Measurements from ENCODE around the gene EED. TPM values are rescaled to one million over a fixed set of nuclear protein-coding genes. Genes with fewer than 3 reads are reported as not detected.
A peak's percentile ranks its signal among the peaks of the same experiment; 100 is the strongest.

Gene EED
- 10 to 100 TPM; 13.1 to 22.6 (median 16.5) TPM for polyA plus RNA-seq (ENCODE audit: low read depth in 6 of 6)

DNA sequence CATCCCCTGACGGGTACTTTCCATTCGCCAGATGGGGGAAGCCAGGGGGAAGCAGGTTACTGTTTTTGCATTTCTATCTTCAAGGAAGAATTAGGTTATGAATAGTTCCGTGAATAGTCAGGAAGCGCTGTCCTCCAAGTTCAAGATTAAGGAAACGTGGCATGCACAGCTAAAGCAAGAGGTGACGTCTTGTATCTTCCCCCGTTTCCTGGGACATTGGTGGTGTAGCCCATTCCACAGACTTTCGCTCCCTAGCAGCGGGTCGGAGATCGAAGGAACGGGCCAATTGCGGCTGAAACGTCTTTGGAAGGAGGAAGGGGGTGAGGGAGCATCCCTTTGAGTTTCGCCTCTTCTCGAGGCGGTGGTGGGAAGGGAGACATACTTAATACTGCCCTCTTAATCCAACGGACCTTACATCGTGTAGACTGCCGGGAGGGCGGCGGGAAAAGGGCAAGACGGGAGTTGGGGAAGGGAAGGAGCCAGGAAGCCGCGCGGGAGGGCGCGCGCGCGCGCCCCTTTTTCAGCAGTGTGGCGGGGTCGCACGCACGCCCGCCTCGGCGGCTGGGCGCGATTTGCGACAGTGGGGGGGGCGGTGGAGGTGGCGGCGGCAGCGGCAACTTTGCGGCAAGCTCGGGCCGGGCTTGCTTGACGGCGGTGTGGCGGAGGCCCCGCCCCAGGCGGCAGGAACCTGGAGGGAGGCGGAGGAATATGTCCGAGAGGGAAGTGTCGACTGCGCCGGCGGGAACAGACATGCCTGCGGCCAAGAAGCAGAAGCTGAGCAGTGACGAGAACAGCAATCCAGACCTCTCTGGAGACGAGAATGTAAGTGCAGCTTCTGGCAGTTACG lies at the start of gene EED:
Gene EED (plus strand): TSS at position 232 of the 847 bp plus-strand sequence. CDS start 477 bp downstream, at position 709.
- H3K27me3 Mint-ChIP-seq = no peaks in the 10 kb centered on the region
- no peak within 1 kb of the TSS for H3K4me3 Mint-ChIP-seq
- DNase-seq = peak; percentile 95
- peak; percentile 85 to 86 for ATAC-seq (ENCODE audit: low read depth in 2 of 2)
- no peaks in the 10 kb centered on the region for H3K9me3 Mint-ChIP-seq
- H3K36me3 Mint-ChIP-seq = no peaks in the 10 kb centered on the region
- H3K4me1 Mint-ChIP-seq = peaks cover 21 to 25% (median 24%) of the 10 kb centered on the region in 3 donors
- no peak within 1 kb of the TSS for H3K27ac Mint-ChIP-seq

DNA sequence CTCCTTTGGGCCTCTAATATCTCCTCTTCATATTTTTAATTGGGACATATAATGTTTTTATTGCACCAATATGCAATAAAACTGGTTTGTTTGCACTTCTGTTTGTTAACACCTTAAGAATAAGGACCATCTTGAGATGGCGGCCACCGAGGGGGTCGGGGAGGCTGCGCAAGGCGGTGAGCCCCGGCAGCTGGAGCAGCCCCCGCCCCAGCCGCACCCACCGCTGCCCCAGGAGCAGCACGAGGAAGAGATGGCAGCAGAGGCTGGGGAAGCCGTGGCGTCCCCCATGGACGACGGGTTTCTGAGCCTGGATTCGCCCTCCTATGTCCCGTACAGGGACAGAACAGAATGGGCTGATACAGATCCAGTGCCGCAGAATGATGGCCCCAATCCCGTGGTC lies 49.6 kb upstream of the EED start:
- H3K4me3 Mint-ChIP-seq = peak overlapping the region in 1 of 8 donors; percentile 6
- DNase-seq = no peak
- peaks cover 10 to 18% (median 16%) of the 10 kb centered on the region in 3 donors for H3K4me1 Mint-ChIP-seq
- H3K9me3 Mint-ChIP-seq = peaks cover 0 to 5% (median 0%) of the 10 kb centered on the region in 7 donors
- H3K27ac Mint-ChIP-seq = peak overlapping the region in 1 of 6 donors; percentile 15
- no peaks in the 10 kb centered on the region for H3K36me3 Mint-ChIP-seq
- no peaks in the 10 kb centered on the region for H3K27me3 Mint-ChIP-seq
- ATAC-seq (ENCODE audit: low read depth in 2 of 2) = no peak

GRCh38 chr11:86196085-86196696 lies 48.4 kb upstream of the EED start:
- Mint-ChIP-seq H3K27me3 (no peaks in the 10 kb centered on the region), H3K27ac (no peak overlapping the region), H3K4me1 (peaks cover 10 to 18% (median 16%) of the 10 kb centered on the region in 3 donors), H3K36me3 (no peaks in the 10 kb centered on the region), H3K4me3 (no peak overlapping the region), H3K9me3 (peaks cover 0 to 5% (median 0%) of the 10 kb centered on the region in 7 donors)
- DNase-seq (no peak), ATAC-seq (ENCODE audit: low read depth in 2 of 2) (no peak)

GRCh38 chr11:86196913-86197312 lies 47.6 kb upstream of the EED start:
- Mint-ChIP-seq H3K4me1 (peaks cover 10 to 16% (median 16%) of the 10 kb centered on the region in 3 donors), H3K9me3 (peaks cover 0 to 5% (median 0%) of the 10 kb centered on the region in 7 donors), H3K27me3 (no peaks in the 10 kb centered on the region), H3K27ac (no peak overlapping the region), H3K36me3 (no peaks in the 10 kb centered on the region), H3K4me3 (no peak overlapping the region)
- no peak for ATAC-seq (ENCODE audit: low read depth in 2 of 2)
- no peak for DNase-seq

DNA sequence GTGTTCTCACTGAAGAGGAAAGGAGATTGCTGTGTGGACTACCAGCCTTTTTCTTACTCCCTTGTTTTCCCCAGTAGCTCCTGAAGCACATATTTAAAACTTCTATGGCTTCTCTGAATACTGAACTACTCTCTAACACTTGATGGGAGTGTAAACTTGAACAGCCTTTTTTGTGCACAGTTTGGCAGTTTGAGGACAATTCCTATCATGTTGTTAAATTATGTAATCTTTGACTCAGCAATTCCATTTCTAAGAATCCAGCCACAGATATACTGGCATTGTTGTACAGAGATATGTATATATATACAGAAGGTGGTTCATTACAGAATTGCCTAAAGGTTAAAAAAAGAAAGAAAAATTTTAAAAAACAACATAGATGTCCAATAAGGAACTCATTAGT lies 47.1 kb upstream of the EED start:
- no peak for ATAC-seq (ENCODE audit: low read depth in 2 of 2)
- Mint-ChIP-seq H3K9me3 (peaks cover 0 to 5% (median 0%) of the 10 kb centered on the region in 7 donors), H3K27me3 (no peaks in the 10 kb centered on the region), H3K27ac (peak overlapping the region in 1 of 6 donors; percentile 38), H3K4me1 (peaks cover 9 to 14% (median 13%) of the 10 kb centered on the region in 3 donors), H3K4me3 (no peak overlapping the region), H3K36me3 (no peaks in the 10 kb centered on the region)
- DNase-seq = no peak

DNA sequence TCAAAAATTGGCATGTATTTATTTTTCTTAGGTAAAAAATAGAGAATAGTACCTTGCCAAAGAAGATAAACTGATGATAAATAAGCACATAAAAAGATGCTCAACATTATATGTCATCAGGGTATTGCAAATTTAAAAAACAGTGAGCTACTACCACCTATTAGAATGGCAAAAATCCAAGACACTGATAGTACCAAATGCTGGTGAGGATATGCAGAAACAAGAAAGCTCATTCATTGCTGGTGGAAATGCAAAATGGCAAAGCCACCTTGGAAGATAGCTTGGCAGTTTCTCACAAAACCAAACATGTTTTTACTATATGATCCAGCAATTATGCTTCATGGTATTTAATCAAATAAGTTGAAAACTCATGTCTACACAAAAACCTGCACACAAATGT lies 46.4 kb upstream of the EED start:
- no peak for DNase-seq
- Mint-ChIP-seq H3K4me1 (peaks cover 2 to 7% (median 6%) of the 10 kb centered on the region in 3 donors), H3K36me3 (no peaks in the 10 kb centered on the region), H3K27me3 (no peaks in the 10 kb centered on the region), H3K9me3 (peaks cover 0 to under 1% (median 0%) of the 10 kb centered on the region in 7 donors), H3K27ac (no peak overlapping the region), H3K4me3 (no peak overlapping the region)
- ATAC-seq (ENCODE audit: low read depth in 2 of 2) = no peak

DNA sequence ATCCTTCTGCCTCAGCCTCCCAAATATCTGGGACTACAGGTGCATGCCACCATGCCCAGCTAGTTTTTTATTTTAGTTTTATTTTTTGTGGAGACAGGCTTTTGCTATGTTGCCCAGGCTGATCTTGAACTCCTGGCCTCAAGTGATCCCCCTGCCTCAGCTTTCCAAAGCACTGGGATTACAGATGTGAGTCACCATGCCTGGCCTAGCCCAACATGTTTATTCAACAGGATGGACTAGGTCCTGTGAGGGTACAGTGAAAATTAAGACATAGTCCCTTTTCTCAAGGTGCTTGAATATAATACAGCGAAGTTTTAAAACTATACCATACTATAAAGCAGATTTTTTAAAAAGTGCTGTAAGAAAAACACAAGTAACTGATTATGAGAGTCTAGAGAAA lies 45.2 kb upstream of the EED start:
- no peak for ATAC-seq (ENCODE audit: low read depth in 2 of 2)
- Mint-ChIP-seq H3K36me3 (no peaks in the 10 kb centered on the region), H3K27ac (no peak overlapping the region), H3K27me3 (no peaks in the 10 kb centered on the region), H3K4me1 (peaks cover 6 to 7% (median 7%) of the 10 kb centered on the region in 3 donors), H3K4me3 (peak overlapping the region in 2 of 8 donors; percentile 7 to 48), H3K9me3 (no peaks in the 10 kb centered on the region)
- DNase-seq = no peak

- no peaks in the 10 kb centered on the region for H3K36me3 Mint-ChIP-seq
- H3K9me3 Mint-ChIP-seq = no peaks in the 10 kb centered on the region
- ATAC-seq (ENCODE audit: low read depth in 2 of 2) (no peak), DNase-seq (no peak)
- no peak overlapping the region for H3K4me3 Mint-ChIP-seq
- H3K4me1 Mint-ChIP-seq = peaks cover 7 to 9% (median 7%) of the 10 kb centered on the region in 3 donors
- H3K27ac Mint-ChIP-seq = no peak overlapping the region
- no peaks in the 10 kb centered on the region for H3K27me3 Mint-ChIP-seq
Measured at GRCh38 chr11:86201371-86201884, 43.1 kb upstream of the EED start.

DNA sequence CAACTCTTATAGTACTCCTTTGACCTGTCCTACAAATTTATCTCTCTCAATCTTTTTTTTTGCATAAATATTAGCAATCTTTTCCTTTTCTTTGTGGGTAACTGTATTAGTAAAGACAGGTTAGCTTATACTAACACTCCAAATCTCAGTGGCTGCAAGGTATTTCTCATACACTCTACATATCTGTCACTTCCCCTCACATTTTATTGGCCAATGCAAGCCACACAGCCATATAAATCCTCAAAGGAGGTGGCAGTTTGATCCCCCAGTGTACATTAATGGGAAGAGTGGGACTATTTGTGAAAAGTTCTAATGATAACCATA lies 42.6 kb upstream of the EED start:
- H3K36me3 Mint-ChIP-seq = no peaks in the 10 kb centered on the region
- no peak overlapping the region for H3K4me3 Mint-ChIP-seq
- no peak for DNase-seq
- no peak overlapping the region for H3K27ac Mint-ChIP-seq
- peaks cover 7 to 9% (median 7%) of the 10 kb centered on the region in 3 donors for H3K4me1 Mint-ChIP-seq
- H3K27me3 Mint-ChIP-seq = no peaks in the 10 kb centered on the region
- peak; percentile 44 to 50 for ATAC-seq (ENCODE audit: low read depth in 2 of 2)
- no peaks in the 10 kb centered on the region for H3K9me3 Mint-ChIP-seq

DNA sequence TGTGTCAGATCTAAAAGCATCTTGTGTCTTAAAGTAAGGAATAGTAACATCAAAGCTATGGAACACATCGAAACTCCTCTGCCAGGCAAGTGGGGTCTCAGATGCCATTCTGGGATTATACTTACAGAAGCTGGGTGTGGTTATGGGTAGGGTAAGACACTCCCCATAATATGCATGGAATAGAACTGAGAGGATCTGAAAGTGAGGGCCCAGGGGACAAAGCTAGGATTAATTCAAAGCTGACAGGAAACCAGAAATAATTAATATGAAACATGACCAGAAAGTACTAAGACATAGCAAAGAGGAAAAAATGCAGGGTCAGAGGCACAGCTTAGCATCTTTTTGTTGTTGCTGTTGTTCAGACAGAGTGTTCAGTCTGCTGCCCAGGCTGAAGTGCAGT lies 40.2 kb upstream of the EED start:
- ATAC-seq (ENCODE audit: low read depth in 2 of 2) = no peak
- H3K27me3 Mint-ChIP-seq = no peaks in the 10 kb centered on the region
- no peak for DNase-seq
- peaks cover 7 to 9% (median 7%) of the 10 kb centered on the region in 3 donors for H3K4me1 Mint-ChIP-seq
- H3K4me3 Mint-ChIP-seq = peak overlapping the region in 3 of 8 donors; percentile 6 to 73 (median 50)
- no peaks in the 10 kb centered on the region for H3K36me3 Mint-ChIP-seq
- no peaks in the 10 kb centered on the region for H3K9me3 Mint-ChIP-seq
- peak overlapping the region in 3 of 6 donors; percentile 44 to 47 (median 46) for H3K27ac Mint-ChIP-seq

DNA sequence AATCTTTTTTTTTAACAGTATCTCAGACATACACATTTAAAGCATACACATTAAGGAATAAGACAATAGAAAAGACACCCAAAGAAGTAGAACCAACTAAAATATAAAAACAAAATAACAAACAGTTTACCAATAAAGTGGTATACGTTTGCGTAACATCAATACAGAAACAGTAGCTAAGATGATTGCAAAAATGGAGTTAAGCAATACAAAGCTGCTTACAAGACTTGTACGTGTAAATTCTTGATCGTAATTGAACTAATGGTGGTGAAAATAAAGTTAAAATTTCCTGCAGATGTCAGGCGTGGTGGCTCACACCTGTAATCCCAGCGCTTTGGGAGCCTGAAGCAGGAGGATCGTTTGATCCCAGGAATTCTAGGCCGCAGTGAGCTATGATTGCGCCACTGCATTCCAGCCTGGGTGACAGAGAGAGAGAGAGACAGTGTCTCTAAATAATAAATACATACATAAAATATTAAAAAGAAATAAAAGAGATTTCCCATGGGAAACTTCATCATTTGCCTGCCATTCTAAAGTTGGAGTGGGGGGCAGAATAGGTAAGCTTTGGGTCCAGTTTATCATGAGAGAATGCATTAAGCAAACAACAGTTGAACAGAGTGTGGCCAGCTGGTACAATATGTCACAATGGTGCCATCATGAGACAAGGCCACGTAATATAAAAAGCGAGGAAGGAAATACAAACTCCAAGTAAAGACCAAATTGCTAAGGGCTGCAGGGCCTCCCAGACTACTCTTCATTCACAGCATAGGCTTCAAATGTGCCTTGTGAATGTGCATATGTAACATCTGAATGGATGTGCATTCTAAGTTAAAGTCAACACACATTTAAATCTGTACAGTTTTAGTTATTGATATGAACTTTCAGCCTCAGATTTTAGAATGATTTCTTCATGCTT lies 38.9 kb upstream of the EED start:
- Mint-ChIP-seq H3K9me3 (no peaks in the 10 kb centered on the region), H3K36me3 (no peaks in the 10 kb centered on the region), H3K4me3 (no peak overlapping the region), H3K27me3 (no peaks in the 10 kb centered on the region), H3K27ac (peak overlapping the region in 1 of 6 donors; percentile 61), H3K4me1 (peaks cover 7 to 9% (median 7%) of the 10 kb centered on the region in 3 donors)
- DNase-seq (no peak), ATAC-seq (ENCODE audit: low read depth in 2 of 2) (no peak)

GRCh38 chr11:86206337-86206695 lies 38.2 kb upstream of the EED start:
- Mint-ChIP-seq H3K4me1 (peaks cover 7 to 9% (median 7%) of the 10 kb centered on the region in 3 donors), H3K4me3 (no peak overlapping the region), H3K9me3 (no peaks in the 10 kb centered on the region), H3K27me3 (no peaks in the 10 kb centered on the region), H3K36me3 (no peaks in the 10 kb centered on the region), H3K27ac (no peak overlapping the region)
- DNase-seq (no peak), ATAC-seq (ENCODE audit: low read depth in 2 of 2) (no peak)

- no peak overlapping the region for H3K4me3 Mint-ChIP-seq
- H3K4me1 Mint-ChIP-seq = peaks cover 7 to 9% (median 7%) of the 10 kb centered on the region in 3 donors
- H3K27ac Mint-ChIP-seq = no peak overlapping the region
- H3K9me3 Mint-ChIP-seq = no peaks in the 10 kb centered on the region
- ATAC-seq (ENCODE audit: low read depth in 2 of 2) (no peak), DNase-seq (no peak)
- H3K36me3 Mint-ChIP-seq = no peaks in the 10 kb centered on the region
- H3K27me3 Mint-ChIP-seq = no peaks in the 10 kb centered on the region
Measured at GRCh38 chr11:86207413-86207812, 37.1 kb upstream of the EED start.
